H1 (cell line): ENCODE data around the gene GOLGA3. TPM values are rescaled to one million over a fixed set of nuclear protein-coding genes. Genes with fewer than 3 reads are reported as not detected.

ENCODE experiments used
- CTCF ChIA-PET: fragments of 300-600 bp; sonication (Branson Sonifier 250); formaldehyde crosslinking; loops from one replicate; lab custom pipeline; 2021; ENCODE audit not compliant: partially characterized antibody; lab: Charles Lee
- POLR2A ChIA-PET: fragments of 300-600 bp; sonication (Branson Sonifier 250); formaldehyde crosslinking; loops from one replicate; lab custom pipeline; 2021; ENCODE audit warnings: inconsistent platforms; ENCODE audit not compliant: partially characterized antibody; lab: Charles Lee
- DNase-seq, 2 experiments: peaks; one replicate each; pipeline versions ENCODE4 v3.0.0 to v3.0.0-alpha.2; 2010 to 2022; ENCODE audit warnings: low spot score in 2 of 2, low read depth in 1 of 2, mixed read lengths in 1 of 2
- FAIRE-seq: peaks from 2 replicates; lab custom pipeline; 2011; peaks lifted over from hg19 to GRCh38; lab: Jason Lieb, UNC
- H2AFZ ChIP-seq: 2 replicates; pipeline ENCODE4 v1.8.1; 2012; ENCODE audit warnings: low read length, inconsistent platforms
- H2AK5ac ChIP-seq: 2 replicates; pipeline ENCODE4 v1.6.1; 2013; ENCODE audit warnings: low read depth, low read length
- H2BK120ac ChIP-seq: replicated peaks from 2 replicates; pipeline ENCODE3; 2013; ENCODE audit warnings: low read depth, low read length, inconsistent platforms
- H2BK12ac ChIP-seq: 2 replicates; pipeline ENCODE4 v1.6.1; 2013; ENCODE audit warnings: low read depth, low read length
- H2BK15ac ChIP-seq: 2 replicates; pipeline ENCODE4 v1.6.1; 2013; ENCODE audit warnings: low read length
- H2BK20ac ChIP-seq: 2 replicates; pipeline ENCODE4 v1.6.1; 2013; ENCODE audit warnings: low read length
- H2BK5ac ChIP-seq: 2 replicates; pipeline ENCODE4 v1.6.1; 2013; ENCODE audit warnings: low read depth, low read length
- H3K14ac ChIP-seq: 2 replicates; pipeline ENCODE4 v1.6.1; 2013; ENCODE audit warnings: inconsistent platforms; ENCODE audit not compliant: insufficient read length
- H3K18ac ChIP-seq: 2 replicates; pipeline ENCODE4 v1.6.1; 2013; ENCODE audit warnings: low read length; ENCODE audit errors: extremely low read depth
- H3K23ac ChIP-seq: 2 replicates; pipeline ENCODE4 v1.6.1; 2013; ENCODE audit warnings: inconsistent platforms; ENCODE audit not compliant: insufficient read length
- H3K23me2 ChIP-seq: 2 replicates; pipeline ENCODE4 v1.6.1; 2013; ENCODE audit warnings: low read depth, low read length
- H3K27ac ChIP-seq: 2 replicates; pipeline ENCODE4 v1.6.1; 2011; ENCODE audit warnings: low read depth, low read length, inconsistent platforms
- H3K27me3 ChIP-seq, 4 experiments: replicated peaks in 1 of 4; 1 replicate in 1 of 4; 2 replicates in 3 of 4; pipeline versions ENCODE4 v1.6.1 to v1.8.1; 2011 to 2013; ENCODE audit warnings: low read length in 3 of 4, mild to moderate bottlenecking in 3 of 4, inconsistent platforms in 2 of 4, mixed read lengths in 2 of 4, moderate library complexity in 1 of 4; ENCODE audit not compliant: control insufficient read depth in 3 of 4, insufficient read depth in 3 of 4; ENCODE audit errors: extremely low read depth in 1 of 4
- H3K36me3 ChIP-seq, 4 experiments: 2 replicates each; pipeline versions ENCODE4 v1.6.1 to v1.8.1; 2011 to 2013; ENCODE audit warnings: mild to moderate bottlenecking in 4 of 4, low read length in 3 of 4, moderate library complexity in 2 of 4, control low read depth in 1 of 4, inconsistent platforms in 1 of 4; ENCODE audit not compliant: insufficient read depth in 4 of 4, control insufficient read depth in 2 of 4
- H3K4ac ChIP-seq: replicated peaks from 2 replicates; pipeline ENCODE3; 2013; ENCODE audit warnings: low read length, low read depth, mixed read lengths, inconsistent platforms; ENCODE audit not compliant: insufficient read length
- H3K4me1 ChIP-seq, 4 experiments: replicated peaks in 1 of 4; 1 replicate in 1 of 4; 2 replicates in 3 of 4; pipeline versions ENCODE4 v1.6.1 to v1.8.1; 2011 to 2013; ENCODE audit warnings: low read length in 3 of 4, inconsistent platforms in 2 of 4, mixed read lengths in 1 of 4; ENCODE audit not compliant: insufficient read depth in 4 of 4, control insufficient read depth in 3 of 4
- H3K4me2 ChIP-seq, 2 experiments: 2 replicates each; pipeline versions ENCODE4 v1.6.1 to v1.8.1; 2011 to 2013; ENCODE audit warnings: low read depth in 2 of 2, low read length in 2 of 2, control low read depth in 1 of 2, inconsistent platforms in 1 of 2, mild to moderate bottlenecking in 1 of 2; ENCODE audit not compliant: insufficient read depth in 1 of 2
- H3K4me3 ChIP-seq, 4 experiments: fragments of 200-600, 300-600 bp in 1 of 4; sonication (generic), shearing (Covaris generic), sonication (Bioruptor Twin) in 1 of 4; 2 replicates each; pipeline versions ENCODE4 v1.5.1 to v1.8.1; 2011 to 2016; ENCODE audit warnings: low read length in 4 of 4, low read depth in 3 of 4, control low read depth in 2 of 4, inconsistent platforms in 2 of 4, mild to moderate bottlenecking in 2 of 4, mixed read lengths in 1 of 4, moderate library complexity in 1 of 4; ENCODE audit not compliant: insufficient read depth in 2 of 4; ENCODE audit errors: extremely low read depth in 1 of 4
- H3K56ac ChIP-seq: replicated peaks from 2 replicates; pipeline ENCODE3; 2013; ENCODE audit warnings: low read depth, mild to moderate bottlenecking, mixed read lengths, low read length, inconsistent platforms; ENCODE audit not compliant: insufficient read length
- H3K79me1 ChIP-seq: 2 replicates; pipeline ENCODE4 v1.6.1; 2013; ENCODE audit warnings: low read depth, low read length, control low read depth
- H3K79me2 ChIP-seq, 2 experiments: 2 replicates each; pipeline versions ENCODE4 v1.6.1 to v1.8.1; 2012 to 2013; ENCODE audit warnings: low read length in 2 of 2, mild to moderate bottlenecking in 2 of 2, inconsistent platforms in 1 of 2; ENCODE audit not compliant: insufficient read depth in 2 of 2, control insufficient read depth in 1 of 2
- H3K9ac ChIP-seq, 4 experiments: replicated peaks in 1 of 4; 1 replicate in 1 of 4; 2 replicates in 3 of 4; pipeline versions ENCODE4 v1.6.1 to v1.8.1; 2011 to 2013; ENCODE audit warnings: low read depth in 3 of 4, low read length in 3 of 4, control low read depth in 2 of 4, mild to moderate bottlenecking in 2 of 4, moderate library complexity in 2 of 4, inconsistent platforms in 1 of 4; ENCODE audit errors: extremely low read depth in 1 of 4
- H3K9me3 ChIP-seq, 2 experiments: 2 replicates each; pipeline versions ENCODE4 v1.6.1 to v1.8.1; 2012 to 2013; ENCODE audit warnings: mild to moderate bottlenecking in 2 of 2, moderate library complexity in 2 of 2, control low read depth in 1 of 2, inconsistent platforms in 1 of 2, low read depth in 1 of 2, low read length in 1 of 2, mixed read lengths in 1 of 2; ENCODE audit not compliant: insufficient read depth in 2 of 2
- H4K20me1 ChIP-seq, 2 experiments: replicated peaks in 1 of 2; 2 replicates each; pipeline versions ENCODE3 to v1.8.1; 2011 to 2013; ENCODE audit warnings: inconsistent platforms in 2 of 2, low read length in 2 of 2, mild to moderate bottlenecking in 1 of 2; ENCODE audit not compliant: insufficient read depth in 2 of 2, control insufficient read depth in 1 of 2
- H4K5ac ChIP-seq: 2 replicates; pipeline ENCODE4 v1.6.1; 2013; ENCODE audit warnings: low read length, low read depth, mixed read lengths, inconsistent platforms; ENCODE audit not compliant: insufficient read length
- H4K8ac ChIP-seq: 2 replicates; pipeline ENCODE4 v1.8.0; 2013; ENCODE audit warnings: mild to moderate bottlenecking, moderate library complexity, low read length, inconsistent platforms; ENCODE audit not compliant: insufficient read depth; ENCODE audit errors: extremely low read depth
- H4K91ac ChIP-seq: replicated peaks from 2 replicates; pipeline ENCODE3; 2013; ENCODE audit warnings: low read length, mixed read lengths, inconsistent platforms; ENCODE audit not compliant: insufficient read length
- CTBP2 ChIP-seq: IDR thresholded peaks from 2 replicates; pipeline ENCODE4 v1.7.0; 2011; ENCODE audit warnings: borderline replicate concordance, mild to moderate bottlenecking, moderate library complexity, mixed read lengths, low read length; ENCODE audit not compliant: insufficient read depth, insufficient read length
- EGR1 ChIP-seq: IDR thresholded peaks from 2 replicates; pipeline ENCODE4 v1.6.1; 2011; ENCODE audit warnings: low read depth, low read length, borderline replicate concordance
- HDAC2 ChIP-seq, 2 experiments: fragments of 300-600 bp in 1 of 2; sonication (generic) in 1 of 2; IDR thresholded peaks; 2 replicates each; pipeline ENCODE4 v1.6.1; 2011 to 2012; ENCODE audit warnings: low read depth in 2 of 2, low read length in 2 of 2, mild to moderate bottlenecking in 2 of 2, moderate library complexity in 2 of 2, borderline replicate concordance in 1 of 2, inconsistent platforms in 1 of 2
- HDAC6 ChIP-seq: IDR thresholded peaks from one replicate; pipeline ENCODE4 v1.7.1; 2012; ENCODE audit warnings: low read depth, mild to moderate bottlenecking, inconsistent platforms, low read length, moderate library complexity
- JUND ChIP-seq: IDR thresholded peaks from 2 replicates; pipeline ENCODE4 v1.6.1; 2011; ENCODE audit warnings: mild to moderate bottlenecking, improper control_type of control experiment, low read length
- KDM4A ChIP-seq: IDR thresholded peaks from one replicate; pipeline ENCODE4 v1.7.1; 2012; ENCODE audit warnings: low read depth, mild to moderate bottlenecking, moderate library complexity, low read length, inconsistent platforms; ENCODE audit not compliant: severe bottlenecking
- KDM5A ChIP-seq: fragments of 200-600 bp; IDR thresholded peaks from 2 replicates; pipeline ENCODE4 v1.7.1; 2012; ENCODE audit warnings: mild to moderate bottlenecking, low read length, inconsistent platforms, mixed read lengths
- POLR2A ChIP-seq, 2 experiments: IDR thresholded peaks; 1 replicate in 1 of 2; 2 replicates in 1 of 2; pipeline ENCODE4 v1.6.1; 2011; ENCODE audit warnings: low read depth in 2 of 2, low read length in 2 of 2, mild to moderate bottlenecking in 2 of 2; ENCODE audit errors: control extremely low read depth in 1 of 2
- SIRT6 ChIP-seq: IDR thresholded peaks from one replicate; pipeline ENCODE4 v1.7.1; 2012; ENCODE audit warnings: low read length, inconsistent platforms
- SP4 ChIP-seq: IDR thresholded peaks from 2 replicates; pipeline ENCODE4 v1.6.1; 2012; ENCODE audit warnings: low read length, inconsistent platforms
- TCF12 ChIP-seq: IDR thresholded peaks from 2 replicates; pipeline ENCODE4 v1.6.1; 2011; ENCODE audit warnings: low read depth, mild to moderate bottlenecking, low read length
- ZNF274 ChIP-seq: IDR thresholded peaks from 2 replicates; pipeline ENCODE4 v1.7.0; 2012; ENCODE audit warnings: low read length, borderline replicate concordance; ENCODE audit errors: extremely low read depth
- WGBS, 2 experiments: shearing (Covaris generic) in 1 of 2; methylation state at CpG; one replicate each; pipeline versions ENCODE4 v1.1.6 to v1.1.7; 2013 to 2015; ENCODE audit warnings: low lambda C conversion rate in 2 of 2, mixed read lengths in 2 of 2, inconsistent platforms in 1 of 2, low coverage in 1 of 2, missing lambda C conversion rate in 1 of 2; ENCODE audit not compliant: insufficient replicate concordance in 2 of 2, insufficient coverage in 1 of 2, insufficient read length in 1 of 2; ENCODE audit errors: extremely low coverage in 1 of 2, missing lambda C conversion rate in 1 of 2; 5-methylcytosine and 5-hydroxymethylcytosine counted together
- polyA plus RNA-seq, 7 experiments: library from polyadenylated mRNA; depleted of rRNA in 3 of 7; stranded (reverse) in 5 of 7; unstranded in 2 of 7; fragments of >200 nt in 5 of 7; fragments of 200-250 nt in 2 of 7; gene quantifications; 1 replicate in 5 of 7; 2 replicates in 1 of 7; 4 replicates in 1 of 7; pipeline versions ENCODE4 v1.2.1 to v1.2.3, GENCODE V29; 2011 to 2013; ENCODE audit warnings: missing spikeins in 2 of 7, mixed read lengths in 2 of 7
- total RNA-seq: library from RNA; stranded (reverse); fragmentation: NEBNext Ultra II Directional; extraction: Animal tissue kit (Norgen Biotek cat#: 25700); gene quantifications from 2 replicates; pipeline ENCODE4 v1.2.1, GENCODE V29; 2021

Gene GOLGA3
- total and polyA plus RNA-seq, 2 of the 8 experiments (the other 6 are each of a cell fraction or from before 2014, with no cell fraction given): 6.4 to 33.1 TPM

DNA sequence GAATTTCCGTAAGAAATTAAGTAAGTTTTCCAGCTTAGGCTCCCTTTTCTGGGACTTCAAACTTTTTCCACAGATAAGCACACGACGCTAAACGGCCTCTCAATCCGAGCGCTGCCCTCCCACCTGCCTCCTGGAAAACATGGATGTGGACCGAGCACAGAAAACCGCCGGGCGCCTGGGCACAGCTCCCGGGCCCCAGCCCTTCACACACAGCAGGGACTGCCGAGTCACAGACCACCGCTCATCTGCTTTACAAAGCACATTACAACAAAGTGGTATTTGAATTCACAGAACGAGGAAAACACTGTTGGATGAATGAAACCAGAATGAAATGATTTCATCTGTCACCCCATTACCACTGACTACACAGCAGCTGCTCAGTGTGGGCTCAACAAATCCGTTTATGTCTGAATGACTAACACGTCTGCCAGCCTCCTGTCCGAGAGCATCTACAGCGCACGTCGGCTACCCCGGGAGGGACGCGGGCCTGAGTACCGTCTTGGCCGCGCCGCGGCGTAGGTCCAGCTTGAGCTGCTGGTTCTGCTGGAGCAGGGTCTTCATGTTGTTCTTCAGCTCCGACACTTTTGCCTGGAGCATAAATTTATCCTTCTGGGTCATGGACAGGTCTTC is 53.9 kb downstream of the GOLGA3 start:
- Histone ChIP-seq H4K5ac (no peak overlapping the region), H2AK5ac (no peak overlapping the region), H4K91ac (no peak overlapping the region), H4K20me1 (peaks cover 0 to 2% of the 10 kb centered on the region in 2 experiments), H3K56ac (no peak overlapping the region), H3K27me3 (no peaks in the 10 kb centered on the region), H3K9ac (no peak overlapping the region), H3K4me2 (no peak overlapping the region), H3K23me2 (no peaks in the 10 kb centered on the region), H2BK15ac (no peak overlapping the region), H3K4me1 (no peaks in the 10 kb centered on the region), H3K79me2 (no peaks in the 10 kb centered on the region), H3K79me1 (no peaks in the 10 kb centered on the region; the same call in 1 of the 2 replicates), H3K14ac (no peak overlapping the region), H3K4ac (no peak overlapping the region), H3K36me3 (peaks cover 21 to 43% (median 38%) of the 10 kb centered on the region in 4 experiments), H2BK20ac (no peak overlapping the region), H2BK5ac (no peak overlapping the region), H3K18ac (no peak overlapping the region), H3K4me3 (no peak overlapping the region), H2BK120ac (no peak overlapping the region), H4K8ac (no peak overlapping the region), H2BK12ac (no peak overlapping the region), H2AFZ (no peak overlapping the region), H3K23ac (no peak overlapping the region), H3K9me3 (no peaks in the 10 kb centered on the region), H3K27ac (no peak overlapping the region)
- CTCF ChIA-PET: interaction anchor here (0.6 to 1.8 kb wide), 6 partner anchors 10 to 361 kb away, joined by 3 to 8 read pairs (median 4); no protein-coding TSS in a partner anchor
- 92% methylated on average over 30 of the region's 30 CpGs; no CpG with 5 or more reads in 1 of the 2 experiments for WGBS, 2 experiments
- no peak for FAIRE-seq
- no peak for DNase-seq
- TF ChIP-seq JUND: no peak
- no peak for TF ChIP-seq HDAC2 (IDR thresholded peaks at IDR 0.05; ENCODE audit: borderline replicate concordance in 1 of 2, low read depth in 2 of 2, low read length in 2 of 2)
- TF ChIP-seq EGR1: no peak
- no peak for TF ChIP-seq ZNF274
- TF ChIP-seq KDM4A: no peak
- no peak for TF ChIP-seq POLR2A (IDR thresholded peaks at IDR 0.05; ENCODE audit: control extremely low read depth in 1 of 2, low read depth in 2 of 2, low read length in 2 of 2)
- no peak for TF ChIP-seq CTBP2
- no peak for TF ChIP-seq HDAC6
- TF ChIP-seq SP4: no peak
- no peak for TF ChIP-seq KDM5A
- TF ChIP-seq TCF12: no peak
- no peak for TF ChIP-seq SIRT6
- POLR2A ChIA-PET: interaction anchor here (0.6 to 3.7 kb wide), 8 partner anchors 9 to 46 kb away, joined by 3 to 30 read pairs (median 4); partner anchors contain the start of gene ANKLE2
